ENCODE measurements around the gene ANO6. TPM values are rescaled to one million over a fixed set of nuclear protein-coding genes. Genes with fewer than 3 reads are reported as not detected.
A peak's percentile ranks its signal among the peaks of the same experiment; 100 is the strongest.

ANO6 gene
- total RNA-seq, 3 donors from 2014 or later: 71.8 to 141 (median 76.5) TPM

GRCh38 chr12:45356822-45357538, 141.1 kb downstream of the ANO6 start:
- no peaks in the 10 kb centered on the region for H3K9me3 ChIP-seq
- H3K27ac ChIP-seq: peak overlapping the region in 1 of 2 donors; percentile 19
- DNase-seq (ENCODE audit: low spot score in 2 of 2): no peak
- peaks cover 0 to 4% of the 10 kb centered on the region in 2 donors for H3K4me1 ChIP-seq
- H3K36me3 ChIP-seq: no peaks in the 10 kb centered on the region
- no peaks in the 10 kb centered on the region for H3K27me3 ChIP-seq
- intact Hi-C loops (cut with DNase I; ENCODE audit: low total_unique reads): no loop called here
- H3K4me3 ChIP-seq: no peak overlapping the region
- TF ChIP-seq CTCF (IDR thresholded peaks at IDR 0.05) (no peak), POLR2A (IDR thresholded peaks at IDR 0.05) (no peak), POLR2AphosphoS5 (IDR thresholded peaks at IDR 0.05) (no peak)

- Histone ChIP-seq H3K9me3 (peaks cover 0 to 3% of the 10 kb centered on the region in 2 donors), H3K27ac (peak overlapping the region; percentile 19 to 53), H3K4me1 (peaks cover 0 to 4% of the 10 kb centered on the region in 2 donors), H3K27me3 (no peaks in the 10 kb centered on the region), H3K36me3 (no peaks in the 10 kb centered on the region), H3K4me3 (no peak overlapping the region)
- no peak for DNase-seq (ENCODE audit: low spot score in 2 of 2)
- intact Hi-C loops (cut with DNase I; ENCODE audit: low total_unique reads): no loop called here
- TF ChIP-seq CTCF (IDR thresholded peaks at IDR 0.05): no peak
- TF ChIP-seq POLR2A (IDR thresholded peaks at IDR 0.05): no peak
- no peak for TF ChIP-seq POLR2AphosphoS5 (IDR thresholded peaks at IDR 0.05)
These were observed 141.9 kb downstream of the ANO6 start for GRCh38 chr12:45357539-45358417.

GRCh38 chr12:45362291-45362690, 146.4 kb downstream of the ANO6 start:
- Histone ChIP-seq H3K27me3 (no peaks in the 10 kb centered on the region), H3K27ac (no peak overlapping the region), H3K4me1 (peaks cover 0 to 4% of the 10 kb centered on the region in 2 donors), H3K4me3 (no peak overlapping the region), H3K36me3 (no peaks in the 10 kb centered on the region), H3K9me3 (peaks cover 12 to 17% of the 10 kb centered on the region in 2 donors)
- no peak for TF ChIP-seq POLR2AphosphoS5 (IDR thresholded peaks at IDR 0.05)
- TF ChIP-seq CTCF (IDR thresholded peaks at IDR 0.05): no peak
- no peak for TF ChIP-seq POLR2A (IDR thresholded peaks at IDR 0.05)
- intact Hi-C loops (cut with DNase I; ENCODE audit: low total_unique reads): loop anchor here (5.0 kb wide), 1 partner anchor 50 kb away; no protein-coding TSS in a partner anchor
- no peak for DNase-seq (ENCODE audit: low spot score in 2 of 2)

- peaks cover 12 to 17% of the 10 kb centered on the region in 2 donors for H3K9me3 ChIP-seq
- DNase-seq (ENCODE audit: low spot score in 2 of 2): no peak
- no peak overlapping the region for H3K27ac ChIP-seq
- TF ChIP-seq POLR2A (IDR thresholded peaks at IDR 0.05) (no peak), POLR2AphosphoS5 (IDR thresholded peaks at IDR 0.05) (no peak), CTCF (IDR thresholded peaks at IDR 0.05) (no peak)
- intact Hi-C loops (cut with DNase I; ENCODE audit: low total_unique reads): loop anchor here (5.0 kb wide), 1 partner anchor 52 kb away; no protein-coding TSS in a partner anchor
- no peaks in the 10 kb centered on the region for H3K36me3 ChIP-seq
- no peaks in the 10 kb centered on the region for H3K27me3 ChIP-seq
- no peak overlapping the region for H3K4me3 ChIP-seq
- no peaks in the 10 kb centered on the region for H3K4me1 ChIP-seq
These were observed 148.0 kb downstream of the ANO6 start for GRCh38 chr12:45363903-45364302.

All from breast epithelium (tissue), 4 donors.